ENCODE data around the gene MS4A15. TPM values are rescaled to one million over a fixed set of nuclear protein-coding genes. Genes with fewer than 3 reads are reported as not detected.
A peak's percentile ranks its signal among the peaks of the same experiment; 100 is the strongest.

Gene MS4A15
- total RNA-seq, 1 donor from 2014 or later: not detected

DNA sequence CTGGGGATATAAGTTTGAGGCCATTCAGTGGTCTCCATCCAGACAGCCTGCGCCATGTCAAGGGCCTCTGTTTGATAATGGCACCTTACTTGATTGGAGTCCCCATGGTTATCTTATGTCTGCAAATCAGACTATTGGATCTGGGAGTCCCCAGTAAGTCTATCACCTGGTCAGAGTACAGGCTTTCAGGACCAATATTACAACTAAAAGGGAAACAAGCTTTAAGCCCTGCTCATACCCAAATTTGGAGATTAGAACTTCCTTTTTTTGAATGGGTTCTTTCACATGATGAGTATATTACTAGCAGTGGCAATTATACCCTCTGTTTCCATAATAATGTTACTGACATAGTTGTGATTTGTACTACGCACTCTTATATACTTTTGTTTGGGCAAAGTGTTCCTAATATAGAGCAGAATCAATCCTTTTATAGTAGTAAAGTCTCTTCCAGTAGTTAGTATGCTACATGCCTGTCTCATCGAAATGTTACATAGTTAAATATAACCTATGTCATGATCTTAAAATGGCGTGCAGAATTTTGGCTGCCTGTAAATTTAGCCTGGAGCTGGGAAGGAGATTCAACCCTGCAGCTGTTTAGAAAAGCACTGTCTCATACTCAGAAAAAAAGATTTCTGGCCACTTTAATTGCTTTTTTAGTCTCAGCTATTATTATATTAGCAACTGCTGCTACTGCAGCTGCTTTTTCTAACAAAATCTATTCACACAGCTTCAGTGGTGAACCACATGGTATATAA, 4.9 kb downstream of the MS4A15 start:
- Mint-ChIP-seq H3K4me1 (no peaks in the 10 kb centered on the region), H3K36me3 (ENCODE audit: low read depth) (no peaks in the 10 kb centered on the region), H3K27me3 (ENCODE audit: low read depth) (peaks cover 8% of the 10 kb centered on the region), H3K9me3 (peaks cover 2% of the 10 kb centered on the region), H3K27ac (ENCODE audit: unreplicated experiment) (no peak overlapping the region), H3K4me3 (no peak overlapping the region)
- TF ChIP-seq, protein P1, sequence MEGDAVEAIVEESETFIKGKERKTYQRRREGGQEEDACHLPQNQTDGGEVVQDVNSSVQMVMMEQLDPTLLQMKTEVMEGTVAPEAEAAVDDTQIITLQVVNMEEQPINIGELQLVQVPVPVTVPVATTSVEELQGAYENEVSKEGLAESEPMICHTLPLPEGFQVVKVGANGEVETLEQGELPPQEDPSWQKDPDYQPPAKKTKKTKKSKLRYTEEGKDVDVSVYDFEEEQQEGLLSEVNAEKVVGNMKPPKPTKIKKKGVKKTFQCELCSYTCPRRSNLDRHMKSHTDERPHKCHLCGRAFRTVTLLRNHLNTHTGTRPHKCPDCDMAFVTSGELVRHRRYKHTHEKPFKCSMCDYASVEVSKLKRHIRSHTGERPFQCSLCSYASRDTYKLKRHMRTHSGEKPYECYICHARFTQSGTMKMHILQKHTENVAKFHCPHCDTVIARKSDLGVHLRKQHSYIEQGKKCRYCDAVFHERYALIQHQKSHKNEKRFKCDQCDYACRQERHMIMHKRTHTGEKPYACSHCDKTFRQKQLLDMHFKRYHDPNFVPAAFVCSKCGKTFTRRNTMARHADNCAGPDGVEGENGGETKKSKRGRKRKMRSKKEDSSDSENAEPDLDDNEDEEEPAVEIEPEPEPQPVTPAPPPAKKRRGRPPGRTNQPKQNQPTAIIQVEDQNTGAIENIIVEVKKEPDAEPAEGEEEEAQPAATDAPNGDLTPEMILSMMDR (conservative IDR thresholded peaks at IDR 0.05): no peak
- no peak for DNase-seq (ENCODE audit: low read depth, low spot score)

DNA sequence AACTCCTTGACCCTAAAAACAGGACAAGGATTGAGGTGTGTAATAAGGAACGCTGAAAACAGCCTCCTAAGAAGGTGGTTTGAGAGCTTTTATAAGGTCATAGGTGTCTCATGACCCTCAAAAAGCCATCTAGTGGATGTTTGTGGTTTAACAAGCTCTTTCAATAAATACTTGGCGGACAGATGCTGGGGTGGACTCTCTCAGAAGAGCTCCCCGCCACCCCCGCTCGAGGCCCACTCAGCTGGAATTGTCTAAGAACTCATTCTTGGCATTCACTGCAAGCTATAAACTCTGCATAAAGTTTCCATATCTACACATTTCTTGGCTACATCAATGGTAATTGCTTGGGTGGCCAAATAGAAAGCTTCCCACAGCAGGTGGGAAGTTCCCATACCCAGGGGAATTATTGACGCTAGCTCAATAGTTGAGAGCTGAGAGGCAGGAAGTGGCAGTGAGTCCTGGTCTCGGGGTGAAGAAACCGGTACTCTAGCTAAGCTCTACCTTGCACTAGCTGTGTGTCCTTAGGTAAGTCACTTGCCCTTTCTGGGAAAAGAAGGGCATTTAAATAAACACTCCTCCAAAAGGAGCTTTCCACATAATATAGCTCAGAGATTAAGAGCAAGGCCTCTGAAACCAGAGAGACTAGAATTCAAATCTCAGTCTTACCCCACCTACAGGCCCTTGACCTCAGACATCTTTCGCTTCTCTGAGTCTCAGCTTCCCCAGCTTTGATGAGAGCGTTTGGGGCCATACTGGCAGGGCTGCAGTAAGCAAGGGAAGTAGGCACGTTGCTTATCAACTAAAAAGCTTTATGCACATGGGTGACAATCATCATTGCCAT, 6.4 kb downstream of the MS4A15 start:
- Mint-ChIP-seq H3K9me3 (no peaks in the 10 kb centered on the region), H3K27me3 (ENCODE audit: low read depth) (peaks cover 9% of the 10 kb centered on the region), H3K36me3 (ENCODE audit: low read depth) (no peaks in the 10 kb centered on the region), H3K4me1 (no peaks in the 10 kb centered on the region), H3K27ac (ENCODE audit: unreplicated experiment) (no peak overlapping the region), H3K4me3 (no peak overlapping the region)
- TF ChIP-seq, protein P1 (conservative IDR thresholded peaks at IDR 0.05): peak; percentile 55
- DNase-seq (ENCODE audit: low read depth, low spot score): no peak

DNA sequence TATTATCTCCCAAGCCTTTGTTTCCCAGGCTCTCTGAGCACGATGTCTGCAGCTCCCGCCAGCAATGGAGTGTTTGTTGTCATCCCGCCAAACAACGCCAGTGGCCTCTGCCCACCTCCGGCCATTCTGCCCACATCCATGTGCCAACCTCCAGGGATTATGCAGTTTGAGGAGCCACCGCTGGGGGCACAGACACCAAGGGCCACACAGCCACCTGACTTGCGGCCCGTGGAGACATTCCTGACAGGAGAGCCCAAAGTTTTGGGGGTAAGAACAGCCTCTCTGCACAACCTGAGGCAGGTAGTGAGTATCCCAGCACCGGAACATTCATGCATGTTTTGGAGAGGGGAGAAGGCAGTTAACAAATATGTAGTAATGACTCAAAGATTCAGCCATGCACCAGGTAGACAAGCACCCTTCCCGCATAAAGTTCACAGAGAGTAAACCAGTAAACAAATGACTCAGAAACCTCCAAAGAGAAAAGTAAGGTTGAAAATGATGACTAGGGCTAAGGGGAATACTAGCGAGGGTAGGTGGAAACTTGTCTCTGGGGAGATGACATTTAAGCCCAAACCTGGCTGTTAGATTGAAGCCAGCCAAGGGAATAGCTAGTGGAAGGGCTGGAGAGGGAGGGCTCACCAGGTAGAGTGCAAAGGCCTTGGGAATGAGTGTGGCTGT, 7.2 kb downstream of the MS4A15 start:
- TF ChIP-seq, protein P1 (conservative IDR thresholded peaks at IDR 0.05): no peak
- Mint-ChIP-seq H3K4me3 (no peak overlapping the region), H3K36me3 (ENCODE audit: low read depth) (no peaks in the 10 kb centered on the region), H3K27ac (ENCODE audit: unreplicated experiment) (no peak overlapping the region), H3K27me3 (ENCODE audit: low read depth) (peaks cover 9% of the 10 kb centered on the region), H3K4me1 (no peaks in the 10 kb centered on the region), H3K9me3 (no peaks in the 10 kb centered on the region)
- DNase-seq (ENCODE audit: low read depth, low spot score): no peak

DNA sequence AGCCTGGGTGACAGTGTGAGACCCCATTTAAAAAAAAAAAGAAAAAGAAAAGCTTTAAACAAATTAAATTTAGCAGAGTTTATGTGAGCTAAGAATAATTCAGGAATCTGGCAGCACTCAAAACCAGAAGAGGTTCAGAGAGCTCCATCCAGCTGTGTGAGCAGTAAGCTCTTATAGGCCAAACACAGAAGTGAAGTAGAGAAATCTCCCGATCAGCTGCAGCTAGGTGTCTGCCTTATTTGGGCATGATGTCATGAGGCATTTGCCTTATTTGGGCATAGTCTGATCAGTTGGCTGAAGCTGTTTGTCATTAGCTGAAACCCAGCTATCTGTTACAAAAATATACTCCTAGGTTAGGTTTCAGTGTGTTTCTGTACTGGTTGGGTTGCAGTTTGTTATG, 8.2 kb downstream of the MS4A15 start:
- no peak for DNase-seq (ENCODE audit: low read depth, low spot score)
- Mint-ChIP-seq H3K4me1 (no peaks in the 10 kb centered on the region), H3K4me3 (no peak overlapping the region), H3K9me3 (no peaks in the 10 kb centered on the region), H3K27me3 (ENCODE audit: low read depth) (peaks cover 6% of the 10 kb centered on the region), H3K27ac (ENCODE audit: unreplicated experiment) (no peak overlapping the region), H3K36me3 (ENCODE audit: low read depth) (no peaks in the 10 kb centered on the region)
- TF ChIP-seq, protein P1 (conservative IDR thresholded peaks at IDR 0.05): no peak

DNA sequence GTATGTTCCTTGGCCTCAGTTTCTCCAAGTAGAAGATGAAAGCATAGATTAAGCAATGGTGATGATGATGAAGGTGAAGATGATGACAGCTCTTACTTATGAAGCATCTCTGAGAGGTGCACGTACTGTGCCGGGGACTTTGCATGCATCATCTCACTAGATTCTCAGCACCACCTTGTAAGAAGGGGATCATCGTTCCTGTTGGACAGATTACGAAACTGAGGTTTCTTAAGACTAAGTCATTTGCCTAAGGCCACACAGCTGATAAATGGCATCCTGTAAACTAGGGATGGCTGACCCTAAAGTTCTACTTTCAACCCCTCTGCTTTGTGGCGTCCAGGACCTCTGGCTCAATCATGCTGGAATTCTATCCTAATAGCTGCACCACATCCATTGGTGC, 8.7 kb downstream of the MS4A15 start:
- no peaks in the 10 kb centered on the region for H3K9me3 Mint-ChIP-seq
- H3K4me1 Mint-ChIP-seq: no peaks in the 10 kb centered on the region
- TF ChIP-seq, protein P1 (conservative IDR thresholded peaks at IDR 0.05): no peak
- DNase-seq (ENCODE audit: low read depth, low spot score): no peak
- peaks cover 6% of the 10 kb centered on the region for H3K27me3 Mint-ChIP-seq (ENCODE audit: low read depth)
- no peaks in the 10 kb centered on the region for H3K36me3 Mint-ChIP-seq (ENCODE audit: low read depth)
- no peak overlapping the region for H3K27ac Mint-ChIP-seq (ENCODE audit: unreplicated experiment)
- H3K4me3 Mint-ChIP-seq: no peak overlapping the region

Data from neural crest cell (in vitro differentiated cells).